Activated CD8-positive, alpha-beta memory T cell treated with anti-CD3 and anti-CD28 coated beads, Interleukin-2, amount 10 ng/mL, durations not matched to agents 7 days and 5 days (primary cell): ENCODE results near the gene FUT8. TPM values are rescaled to one million over a fixed set of nuclear protein-coding genes. Genes with fewer than 3 reads are reported as not detected.

Experiments used
- microRNA-seq: library from miRNA; unstranded; fragments of <30 nt; microRNA quantifications from one replicate; pipeline ENCODE4 v1.2.0, GENCODE V29; 2022
- total RNA-seq, 2 experiments: library from RNA; stranded (reverse); gene quantifications; one replicate each; pipeline ENCODE4 v1.2.3, GENCODE V29; 2021

Gene FUT8
- total RNA-seq, 2 experiments from 2014 or later = 114 to 161 TPM

Small RNA genes within 50 kb of the gene (microRNA-seq; reads per million reads assigned to microRNA genes)
- 23.0 reads per million, percentile 46 among the genes with 10 or more reads in this experiment for gene MIR625
